Testis (tissue), 5 donors: ENCODE data around the gene FAHD2A. TPM values are rescaled to one million over a fixed set of nuclear protein-coding genes. Genes with fewer than 3 reads are reported as not detected.

Experiments used
- DNase-seq: peaks from one replicate; pipeline ENCODE4 v3.0.0-alpha.2; 2019
- H3K27ac ChIP-seq, 2 donors: fragments of 200-600 bp; sonication (generic); one replicate each; pipeline ENCODE4 v1.5.1; 2019
- H3K27me3 ChIP-seq: fragments of 200-600 bp; sonication (generic); one replicate; pipeline ENCODE4 v1.5.1; 2019
- H3K36me3 ChIP-seq: fragments of 200-600 bp; sonication (generic); one replicate; pipeline ENCODE4 v1.5.1; 2017; ENCODE audit warnings: low read depth; ENCODE audit errors: missing control alignments
- H3K4me1 ChIP-seq: fragments of 200-600 bp; sonication (generic); one replicate; pipeline ENCODE4 v1.5.1; 2019
- H3K4me3 ChIP-seq, 2 donors: fragments of 200-600 bp; sonication (generic); one replicate each; pipeline ENCODE4 v1.5.1; 2017 to 2019
- H3K9me3 ChIP-seq: fragments of 200-600 bp; sonication (generic); one replicate; pipeline ENCODE4 v1.5.1; 2017
- CTCF ChIP-seq, 3 experiments: fragments of 450-650 bp in 2 of 3; fragments of 200-600 bp in 1 of 3; sonication (generic) in 1 of 3; IDR thresholded peaks; one replicate each; pipeline ENCODE4 v1.5.1; 2016 to 2019; ENCODE audit warnings: antibody characterized with exemption in 3 of 3, mild to moderate bottlenecking in 2 of 3, moderate library complexity in 1 of 3
- POLR2A ChIP-seq: fragments of 450-650 bp; IDR thresholded peaks from one replicate; pipeline ENCODE4 v1.6.1; 2017; ENCODE audit warnings: antibody characterized with exemption, mild to moderate bottlenecking, moderate library complexity
- WGBS, 2 donors: methylation state at CpG; one replicate each; pipeline ENCODE4 v1.1.5; 2018; 5-methylcytosine and 5-hydroxymethylcytosine counted together
- intact Hi-C: fragments of 100-400 bp; cut with DNase I; formaldehyde crosslinking; loops from one replicate; pipeline ENCODE4 v1.15.1; 2023; ENCODE audit warnings: low total_unique reads
- long read RNA-seq, 2 donors: transcript quantifications; one replicate each; lab custom pipeline, GENCODE V29; 2026
- polyA plus RNA-seq: library from polyadenylated mRNA; stranded (reverse); fragments of 350-450 nt; fragmentation: Illumina TruSeq; extraction: RNeasy Lipid Tissue Mini Kit (QIAGEN cat#74804); gene quantifications from one replicate; pipeline ENCODE4 v1.2.3, GENCODE V29; 2014; ENCODE audit warnings: low read depth, low replicate concordance; ENCODE audit not compliant: insufficient read depth
- total RNA-seq, 2 donors: library from RNA; depleted of rRNA; stranded (reverse); fragments of >200 nt; gene quantifications; one replicate each; pipeline ENCODE4 v1.2.3, GENCODE V29; 2016

The FAHD2A gene
- 10 to 100 TPM; 48.5 to 48.9 TPM for total RNA-seq
- polyA plus RNA-seq = 73.8 TPM
- long read RNA-seq, donor 1, full-length matches to known transcripts = 19 of 27 reads
- long read RNA-seq, donor 1, partial matches to known transcripts = 8 of 27 reads
- long read RNA-seq, donor 1, other reads (novel, unspliced or antisense) = 0 of 27 reads
- long read RNA-seq, donor 2, full-length matches to known transcripts = 5 of 5 reads
- long read RNA-seq, donor 2, partial matches to known transcripts = 0 of 5 reads
- long read RNA-seq, donor 2, other reads (novel, unspliced or antisense) = 0 of 5 reads

- Histone ChIP-seq H3K27me3 (no peaks in the 10 kb centered on the region), H3K36me3 (no peaks in the 10 kb centered on the region), H3K4me3 (peak within 1 kb of the TSS; percentile 84 to 86), H3K9me3 (no peaks in the 10 kb centered on the region), H3K27ac (peak within 1 kb of the TSS; percentile 80 to 89), H3K4me1 (peaks cover 16% of the 10 kb centered on the region)
- peak; percentile 98 for DNase-seq
- TF ChIP-seq CTCF (IDR thresholded peaks at IDR 0.05) (no peak), POLR2A (no peak)
- 0% methylated on average over 23 to 39 of the region's 64 CpGs for WGBS, 2 donors
- intact Hi-C loops = loop anchor here (5.0 kb wide), 1 partner anchor 60 kb away; no protein-coding TSS in a partner anchor
Measured at GRCh38 chr2:95402370-95403203, at the start of gene FAHD2A. FAHD2A (plus strand) TSS chr2:95402708; CDS start chr2:95405559, 2,851 bp downstream.

- H3K4me3 ChIP-seq = no peak overlapping the region
- peaks cover 25% of the 10 kb centered on the region for H3K4me1 ChIP-seq
- no peaks in the 10 kb centered on the region for H3K36me3 ChIP-seq
- 83 to 87% methylated on average over 3 to 10 of the region's 10 CpGs for WGBS, 2 donors
- no peaks in the 10 kb centered on the region for H3K27me3 ChIP-seq
- H3K9me3 ChIP-seq = no peaks in the 10 kb centered on the region
- no peak for DNase-seq
- no peak overlapping the region for H3K27ac ChIP-seq
- intact Hi-C loops = no loop called here
- TF ChIP-seq POLR2A (no peak), CTCF (IDR thresholded peaks at IDR 0.05) (no peak)
Measured at GRCh38 chr2:95353055-95353575, 49.4 kb upstream of the FAHD2A start.

DNA sequence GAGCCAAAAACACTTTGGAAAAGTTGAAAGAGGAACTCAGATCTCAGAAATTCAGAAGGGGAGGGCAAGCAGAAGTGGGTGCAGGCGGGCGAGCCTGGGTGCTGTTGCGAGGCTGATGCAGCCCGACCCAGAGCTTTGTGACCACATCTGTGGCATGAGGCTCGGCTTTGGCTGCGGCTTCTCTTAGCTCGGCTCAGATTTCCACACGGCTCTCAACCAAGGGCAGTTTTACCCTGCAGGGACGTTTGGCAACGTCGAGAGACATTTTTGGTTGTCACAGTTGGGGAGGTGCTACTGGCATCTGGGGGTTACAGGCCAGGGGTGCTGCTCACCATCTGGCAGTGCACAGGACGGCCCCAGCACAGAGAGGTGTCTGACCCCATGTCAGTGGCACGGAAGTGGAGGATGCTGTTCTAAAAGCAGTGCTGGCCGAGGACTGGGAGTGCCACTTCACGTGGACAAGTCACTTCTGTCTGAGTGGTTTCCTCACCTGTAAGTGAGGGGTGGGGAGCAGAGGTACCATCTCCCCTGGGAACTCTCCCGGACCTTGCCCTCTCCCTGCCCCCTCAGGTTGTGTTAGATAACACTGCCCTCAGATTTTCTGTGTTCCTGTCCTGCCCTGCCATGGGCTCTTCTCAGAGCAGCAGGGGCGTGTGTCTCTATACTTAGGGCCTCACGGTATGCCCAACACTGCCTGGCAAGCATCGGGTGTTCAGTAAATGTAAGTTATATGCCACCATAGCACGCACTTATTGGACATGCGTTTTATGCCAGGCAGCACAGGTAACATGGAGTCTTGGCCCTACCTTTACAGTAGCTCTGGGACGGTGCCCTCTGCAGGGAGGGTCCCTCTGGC lies 48.7 kb upstream of the FAHD2A start:
- no peak overlapping the region for H3K4me3 ChIP-seq
- no peak overlapping the region for H3K27ac ChIP-seq
- 79 to 81% methylated on average over 15 to 22 of the region's 22 CpGs for WGBS, 2 donors
- no peaks in the 10 kb centered on the region for H3K9me3 ChIP-seq
- TF ChIP-seq POLR2A (no peak), CTCF (IDR thresholded peaks at IDR 0.05) (no peak)
- DNase-seq = no peak
- H3K27me3 ChIP-seq = no peaks in the 10 kb centered on the region
- peaks cover 20% of the 10 kb centered on the region for H3K4me1 ChIP-seq
- no peaks in the 10 kb centered on the region for H3K36me3 ChIP-seq
- intact Hi-C loops = no loop called here

DNA sequence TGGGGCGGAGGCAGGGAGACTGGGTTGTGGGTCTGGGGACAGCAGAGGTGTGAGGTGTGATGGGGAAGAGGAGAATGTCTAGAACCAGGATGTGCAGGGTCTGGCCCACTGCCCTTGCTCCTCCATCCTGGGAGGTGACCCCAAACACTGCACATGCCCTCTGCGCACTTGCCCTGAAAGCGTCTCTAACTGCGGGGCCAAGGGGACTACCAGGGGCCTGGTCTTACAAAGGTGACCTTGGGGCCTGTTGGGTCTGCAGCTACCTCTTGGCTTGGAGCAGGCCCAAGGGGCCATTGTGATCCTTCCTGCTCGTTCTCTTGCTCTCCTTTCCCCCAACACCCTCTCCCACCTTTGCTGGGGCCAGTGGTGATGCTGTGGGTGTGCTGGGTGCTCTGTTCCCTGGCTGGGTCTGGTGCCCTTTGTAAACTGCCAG lies 48.0 kb upstream of the FAHD2A start:
- Histone ChIP-seq H3K4me1 (peaks cover 16% of the 10 kb centered on the region), H3K27me3 (no peaks in the 10 kb centered on the region), H3K36me3 (no peaks in the 10 kb centered on the region), H3K27ac (no peak overlapping the region), H3K4me3 (no peak overlapping the region), H3K9me3 (no peaks in the 10 kb centered on the region)
- intact Hi-C loops = no loop called here
- no peak for DNase-seq
- 84 to 100% methylated on average over 1 to 5 of the region's 5 CpGs for WGBS, 2 donors
- TF ChIP-seq POLR2A = no peak
